ENCODE measurements around the gene SLC6A11. TPM values are rescaled to one million over a fixed set of nuclear protein-coding genes. Genes with fewer than 3 reads are reported as not detected.

The SLC6A11 gene
- total RNA-seq, 1 donor: not detected

DNA sequence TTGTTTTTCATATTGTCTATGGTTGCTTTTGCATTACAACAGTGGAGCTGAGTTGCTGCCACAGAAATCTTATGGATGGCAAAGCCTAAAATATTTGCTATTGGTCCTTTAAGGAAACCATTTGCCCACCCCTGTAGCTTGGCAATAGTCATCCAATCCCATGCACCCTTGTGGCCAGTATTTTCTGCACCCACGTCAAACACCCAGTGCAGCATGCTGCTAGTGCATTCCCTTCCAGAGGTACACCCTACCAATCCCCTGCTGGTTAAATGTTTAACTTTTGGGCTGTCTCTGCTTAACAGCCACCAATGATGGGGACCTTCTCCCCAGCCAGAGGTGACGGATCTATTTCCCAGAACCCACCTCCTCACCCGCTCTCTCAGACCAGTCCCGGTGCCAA lies 23.8 kb upstream of the SLC6A11 start:
- Histone ChIP-seq H3K4me2 (ENCODE audit: insufficient read depth, low read length) (no peak overlapping the region), H3K4me1 (ENCODE audit: insufficient read depth, low read length) (no peaks in the 10 kb centered on the region), H3K27me3 (ENCODE audit: insufficient read depth, low read length) (peaks cover 4% of the 10 kb centered on the region), H3K36me3 (ENCODE audit: insufficient read depth, low read length) (no peaks in the 10 kb centered on the region), H4K20me1 (ENCODE audit: insufficient read depth, low read length) (no peaks in the 10 kb centered on the region), H2AFZ (ENCODE audit: low read length) (no peak overlapping the region), H3K4me3 (ENCODE audit: insufficient read depth, low read length) (no peak overlapping the region), H3K79me2 (ENCODE audit: insufficient read depth, low read length) (no peaks in the 10 kb centered on the region), H3K9me3 (ENCODE audit: low read depth, low read length) (no peaks in the 10 kb centered on the region), H3K27ac (ENCODE audit: low read depth, low read length) (no peak overlapping the region)
- DNase-seq (ENCODE audit: insufficient read length, low spot score, missing footprints): no peak
- TF ChIP-seq, protein P1, sequence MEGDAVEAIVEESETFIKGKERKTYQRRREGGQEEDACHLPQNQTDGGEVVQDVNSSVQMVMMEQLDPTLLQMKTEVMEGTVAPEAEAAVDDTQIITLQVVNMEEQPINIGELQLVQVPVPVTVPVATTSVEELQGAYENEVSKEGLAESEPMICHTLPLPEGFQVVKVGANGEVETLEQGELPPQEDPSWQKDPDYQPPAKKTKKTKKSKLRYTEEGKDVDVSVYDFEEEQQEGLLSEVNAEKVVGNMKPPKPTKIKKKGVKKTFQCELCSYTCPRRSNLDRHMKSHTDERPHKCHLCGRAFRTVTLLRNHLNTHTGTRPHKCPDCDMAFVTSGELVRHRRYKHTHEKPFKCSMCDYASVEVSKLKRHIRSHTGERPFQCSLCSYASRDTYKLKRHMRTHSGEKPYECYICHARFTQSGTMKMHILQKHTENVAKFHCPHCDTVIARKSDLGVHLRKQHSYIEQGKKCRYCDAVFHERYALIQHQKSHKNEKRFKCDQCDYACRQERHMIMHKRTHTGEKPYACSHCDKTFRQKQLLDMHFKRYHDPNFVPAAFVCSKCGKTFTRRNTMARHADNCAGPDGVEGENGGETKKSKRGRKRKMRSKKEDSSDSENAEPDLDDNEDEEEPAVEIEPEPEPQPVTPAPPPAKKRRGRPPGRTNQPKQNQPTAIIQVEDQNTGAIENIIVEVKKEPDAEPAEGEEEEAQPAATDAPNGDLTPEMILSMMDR (IDR thresholded peaks at IDR 0.05; ENCODE audit: extremely low read depth, low read depth, low read length): no peak

DNA sequence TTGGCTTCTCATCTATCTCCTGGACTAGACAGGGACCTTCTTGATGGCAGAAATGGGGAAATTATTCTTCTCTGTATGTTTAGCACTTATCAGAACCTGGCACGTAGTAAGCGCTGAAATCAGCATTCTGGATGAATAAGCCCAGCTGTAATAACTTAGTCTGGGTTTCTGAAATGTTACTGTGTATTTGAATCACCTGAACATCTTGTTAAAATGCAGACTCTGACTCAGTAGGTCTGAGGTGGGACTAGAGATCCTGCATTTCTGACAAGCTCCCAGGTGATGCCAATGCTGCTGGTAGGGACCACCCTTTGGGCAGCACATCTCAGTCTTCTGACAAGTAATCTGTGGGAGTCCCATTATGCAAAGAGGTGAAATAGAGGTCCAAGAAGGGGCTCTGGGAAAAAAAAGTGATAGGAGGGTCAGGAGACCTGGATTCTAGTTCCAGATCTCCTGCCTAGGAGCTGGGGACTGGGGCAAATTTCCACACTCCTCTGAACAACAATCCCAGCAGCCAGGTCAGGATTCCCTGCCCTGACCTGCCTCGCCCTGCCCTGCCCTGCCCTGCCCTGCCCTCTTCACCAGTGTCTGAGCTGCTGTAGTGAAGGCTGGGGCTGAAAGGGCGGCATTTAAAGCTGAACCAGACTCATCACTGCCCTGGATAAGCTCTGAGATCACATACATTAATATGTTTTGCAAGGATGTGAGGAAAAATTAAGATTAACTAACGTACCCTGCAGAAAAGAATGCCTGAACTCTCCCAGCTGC lies 17.2 kb upstream of the SLC6A11 start:
- TF ChIP-seq, protein P1 (IDR thresholded peaks at IDR 0.05; ENCODE audit: extremely low read depth, low read depth, low read length): no peak
- Histone ChIP-seq H3K4me2 (ENCODE audit: insufficient read depth, low read length) (no peak overlapping the region), H2AFZ (ENCODE audit: low read length) (no peak overlapping the region), H3K79me2 (ENCODE audit: insufficient read depth, low read length) (no peaks in the 10 kb centered on the region), H3K27me3 (ENCODE audit: insufficient read depth, low read length) (no peaks in the 10 kb centered on the region), H3K4me1 (ENCODE audit: insufficient read depth, low read length) (no peaks in the 10 kb centered on the region), H3K9me3 (ENCODE audit: low read depth, low read length) (no peaks in the 10 kb centered on the region), H3K4me3 (ENCODE audit: insufficient read depth, low read length) (no peak overlapping the region), H3K27ac (ENCODE audit: low read depth, low read length) (no peak overlapping the region), H4K20me1 (ENCODE audit: insufficient read depth, low read length) (no peaks in the 10 kb centered on the region), H3K36me3 (ENCODE audit: insufficient read depth, low read length) (no peaks in the 10 kb centered on the region)
- no peak for DNase-seq (ENCODE audit: insufficient read length, low spot score, missing footprints)

DNA sequence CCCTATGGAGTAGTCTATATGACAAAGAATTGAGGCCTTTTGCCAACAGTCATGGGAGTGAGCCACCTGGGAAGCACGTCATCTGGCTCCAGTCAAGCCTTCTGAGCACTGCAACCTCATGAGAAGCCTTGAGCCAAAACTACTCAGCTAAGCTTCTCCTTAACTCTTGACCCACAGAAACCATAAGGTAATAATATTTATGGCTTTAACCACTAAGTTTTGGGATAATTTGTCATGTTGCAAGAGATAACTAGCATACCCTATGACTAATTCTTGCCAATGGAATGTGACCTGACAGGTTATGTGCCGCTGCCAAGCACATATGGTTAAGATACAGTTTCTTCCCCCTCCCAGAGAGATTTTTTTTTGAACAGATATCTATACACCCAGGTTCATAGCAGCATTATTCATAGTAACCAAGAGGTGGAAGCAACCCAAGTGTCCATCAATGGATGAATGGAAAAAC lies 11.8 kb upstream of the SLC6A11 start:
- no peak for DNase-seq (ENCODE audit: insufficient read length, low spot score, missing footprints)
- TF ChIP-seq, protein P1 (IDR thresholded peaks at IDR 0.05; ENCODE audit: extremely low read depth, low read depth, low read length): no peak
- Histone ChIP-seq H3K27ac (ENCODE audit: low read depth, low read length) (no peak overlapping the region), H3K4me2 (ENCODE audit: insufficient read depth, low read length) (no peak overlapping the region), H3K79me2 (ENCODE audit: insufficient read depth, low read length) (no peaks in the 10 kb centered on the region), H3K9me3 (ENCODE audit: low read depth, low read length) (no peaks in the 10 kb centered on the region), H3K4me3 (ENCODE audit: insufficient read depth, low read length) (no peak overlapping the region), H3K36me3 (ENCODE audit: insufficient read depth, low read length) (no peaks in the 10 kb centered on the region), H3K4me1 (ENCODE audit: insufficient read depth, low read length) (no peaks in the 10 kb centered on the region), H2AFZ (ENCODE audit: low read length) (no peak overlapping the region), H4K20me1 (ENCODE audit: insufficient read depth, low read length) (no peaks in the 10 kb centered on the region), H3K27me3 (ENCODE audit: insufficient read depth, low read length) (no peaks in the 10 kb centered on the region)

DNA sequence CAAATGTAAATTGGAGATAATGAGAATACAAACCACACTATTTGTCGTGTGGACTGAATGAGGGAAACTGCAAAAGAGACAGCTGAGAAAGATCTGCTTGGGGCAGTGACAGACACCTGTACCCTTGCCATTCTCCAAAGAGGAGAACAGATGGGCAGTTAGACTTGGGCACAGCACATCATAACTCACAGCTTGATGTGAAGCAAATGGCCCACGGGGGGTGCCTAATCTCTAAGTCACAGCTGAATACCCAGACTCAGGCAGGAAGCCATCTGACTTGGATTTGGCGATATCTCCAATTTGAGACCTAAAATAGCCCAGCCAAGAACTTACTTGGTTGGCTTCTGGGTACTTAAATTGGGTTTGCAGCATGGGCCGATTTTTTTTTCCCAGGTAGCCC lies 10.0 kb upstream of the SLC6A11 start:
- H3K4me3 ChIP-seq (ENCODE audit: insufficient read depth, low read length): no peak overlapping the region
- no peaks in the 10 kb centered on the region for H3K27me3 ChIP-seq (ENCODE audit: insufficient read depth, low read length)
- no peaks in the 10 kb centered on the region for H3K79me2 ChIP-seq (ENCODE audit: insufficient read depth, low read length)
- H3K4me1 ChIP-seq (ENCODE audit: insufficient read depth, low read length): no peaks in the 10 kb centered on the region
- no peaks in the 10 kb centered on the region for H3K36me3 ChIP-seq (ENCODE audit: insufficient read depth, low read length)
- H3K9me3 ChIP-seq (ENCODE audit: low read depth, low read length): no peaks in the 10 kb centered on the region
- no peak overlapping the region for H3K27ac ChIP-seq (ENCODE audit: low read depth, low read length)
- TF ChIP-seq, protein P1 (IDR thresholded peaks at IDR 0.05; ENCODE audit: extremely low read depth, low read depth, low read length): no peak
- no peaks in the 10 kb centered on the region for H4K20me1 ChIP-seq (ENCODE audit: insufficient read depth, low read length)
- no peak overlapping the region for H3K4me2 ChIP-seq (ENCODE audit: insufficient read depth, low read length)
- no peak overlapping the region for H2AFZ ChIP-seq (ENCODE audit: low read length)
- DNase-seq (ENCODE audit: insufficient read length, low spot score, missing footprints): no peak
